ENCODE data around the gene ZNF789. TPM values are rescaled to one million over a fixed set of nuclear protein-coding genes. Genes with fewer than 3 reads are reported as not detected.
"Not testable (repeated sequence)": the region's sequence is repeated elsewhere in the genome, so short reads cannot be mapped to it uniquely, and the experiment has no call there.

ZNF789 gene
- polyA plus RNA-seq, 3 donors, result 23.5 to 64.6 (median 30.6) TPM

GRCh38 chr7:99497766-99498545 lies 25.3 kb downstream of the ZNF789 start:
- no peak for DNase-seq (ENCODE audit: extremely low read depth in 1 of 11, low read depth in 9 of 11, low spot score in 4 of 11)

- DNase-seq (ENCODE audit: extremely low read depth in 1 of 11, low read depth in 9 of 11, low spot score in 4 of 11), result no peak
Observed at GRCh38 chr7:99498546-99498944, 25.9 kb downstream of the ZNF789 start.

GRCh38 chr7:99499371-99499720 lies 26.7 kb downstream of the ZNF789 start:
- no peak for DNase-seq (ENCODE audit: extremely low read depth in 1 of 11, low read depth in 9 of 11, low spot score in 4 of 11)

GRCh38 chr7:99499721-99500636 lies 27.3 kb downstream of the ZNF789 start, which contains the start of gene ZNF394:
Gene ZNF394 (minus strand): TSS chr7:99500281. CDS start chr7:99500093, 188 bp downstream.
- DNase-seq (ENCODE audit: extremely low read depth in 1 of 11, low read depth in 9 of 11, low spot score in 4 of 11), result peak; percentile 81 to 95 (median 91)

- DNase-seq (ENCODE audit: extremely low read depth in 1 of 11, low read depth in 9 of 11, low spot score in 4 of 11), result no peak
Observed at GRCh38 chr7:99500637-99501009, 27.9 kb downstream of the ZNF789 start.

- not testable (repeated sequence) for DNase-seq (ENCODE audit: extremely low read depth in 1 of 11, low read depth in 9 of 11, low spot score in 4 of 11)
Observed at GRCh38 chr7:99501236-99501635, 28.5 kb downstream of the ZNF789 start.

GRCh38 chr7:99504281-99504602 lies 31.6 kb downstream of the ZNF789 start:
- peak in 7 of 11 donors; percentile 89 to 98 (median 96) for DNase-seq (ENCODE audit: extremely low read depth in 1 of 11, low read depth in 9 of 11, low spot score in 4 of 11)

GRCh38 chr7:99504603-99505323 lies 32.1 kb downstream of the ZNF789 start, which contains the start of gene ZKSCAN5:
Gene ZKSCAN5 (plus strand): TSS chr7:99504662. CDS start chr7:99506045, 1,383 bp downstream.
- DNase-seq (ENCODE audit: extremely low read depth in 1 of 11, low read depth in 9 of 11, low spot score in 4 of 11), result peak; percentile 85 to 98 (median 95)

- peak in 1 of 11 donors; percentile 4 for DNase-seq (ENCODE audit: extremely low read depth in 1 of 11, low read depth in 9 of 11, low spot score in 4 of 11)
Observed at GRCh38 chr7:99505324-99505662, 32.6 kb downstream of the ZNF789 start.

GRCh38 chr7:99514050-99514449 lies 41.4 kb downstream of the ZNF789 start:
- DNase-seq (ENCODE audit: extremely low read depth in 1 of 11, low read depth in 9 of 11, low spot score in 4 of 11), result no peak

- DNase-seq (ENCODE audit: extremely low read depth in 1 of 11, low read depth in 9 of 11, low spot score in 4 of 11), result no peak
Observed at GRCh38 chr7:99521399-99521798, 48.7 kb downstream of the ZNF789 start.

- DNase-seq (ENCODE audit: extremely low read depth in 1 of 11, low read depth in 9 of 11, low spot score in 4 of 11), result no peak
Observed at GRCh38 chr7:99525713-99526440, 53.2 kb downstream of the ZNF789 start.

- no peak for DNase-seq (ENCODE audit: extremely low read depth in 1 of 11, low read depth in 9 of 11, low spot score in 4 of 11)
Observed at GRCh38 chr7:99531354-99531765, 58.7 kb downstream of the ZNF789 start.

- DNase-seq (ENCODE audit: extremely low read depth in 1 of 11, low read depth in 9 of 11, low spot score in 4 of 11), result no peak
Observed at GRCh38 chr7:99535667-99536066, 63.0 kb downstream of the ZNF789 start.

Other genes with a start within 250 kb of the ZNF789 start
- under 1 TPM in 2 of 3 donors, not detected in 1; 0.01 to 0.17 TPM for gene MYH16, start 200.1 kb upstream of the ZNF789 start, polyA plus RNA-seq (ENCODE audit: insufficient read length in 3 of 3)
- 100 to 1,000 TPM; 101 to 114 (median 109) TPM for gene ARPC1A, start 147.0 kb upstream of the ZNF789 start, polyA plus RNA-seq (ENCODE audit: insufficient read length in 3 of 3)
- 10 to 100 TPM; 24.2 to 44.8 (median 35.4) TPM for gene ARPC1B, start 98.2 kb upstream of the ZNF789 start, polyA plus RNA-seq (ENCODE audit: insufficient read length in 3 of 3)
- gene PDAP1, start 64.3 kb upstream of the ZNF789 start, polyA plus RNA-seq (ENCODE audit: insufficient read length in 3 of 3), result 100 to 1,000 TPM; 137 to 171 (median 142) TPM
- 100 to 1,000 TPM; 105 to 111 (median 106) TPM for gene BUD31, start 63.9 kb upstream of the ZNF789 start, polyA plus RNA-seq (ENCODE audit: insufficient read length in 3 of 3)
- gene PTCD1, start 34.1 kb upstream of the ZNF789 start, polyA plus RNA-seq (ENCODE audit: insufficient read length in 3 of 3), result 1 to 10 TPM; 5.0 to 5.8 (median 5.6) TPM
- 10 to 100 TPM; 32.8 to 40.2 (median 37.6) TPM for gene CPSF4, start 33.9 kb upstream of the ZNF789 start, polyA plus RNA-seq (ENCODE audit: insufficient read length in 3 of 3)
- 100 to 1,000 TPM; 376 to 480 (median 463) TPM for gene ATP5MF, start 6.7 kb upstream of the ZNF789 start, polyA plus RNA-seq (ENCODE audit: insufficient read length in 3 of 3)
- 10 to 100 TPM; 13.8 to 20.3 (median 14.3) TPM for gene ZNF394, start 27.4 kb downstream of the ZNF789 start, polyA plus RNA-seq (ENCODE audit: insufficient read length in 3 of 3)
- 10 to 100 TPM; 15.3 to 18.3 (median 15.7) TPM for gene ZKSCAN5, start 31.8 kb downstream of the ZNF789 start, polyA plus RNA-seq (ENCODE audit: insufficient read length in 3 of 3)
- gene FAM200A, start 79.2 kb downstream of the ZNF789 start, polyA plus RNA-seq (ENCODE audit: insufficient read length in 3 of 3), result 10 to 100 TPM; 14.5 to 17.6 (median 15.7) TPM
- gene ZNF655, start 85.8 kb downstream of the ZNF789 start, polyA plus RNA-seq (ENCODE audit: insufficient read length in 3 of 3), result 100 to 1,000 TPM in 1 of 3 donors, 10 to 100 TPM in 2; 69.9 to 106 (median 82.0) TPM
- 1 to 10 TPM; 1.5 to 2.7 (median 2.0) TPM for gene TMEM225B, start 125.4 kb downstream of the ZNF789 start, polyA plus RNA-seq (ENCODE audit: insufficient read length in 3 of 3)
- 10 to 100 TPM; 18.5 to 21.0 (median 19.5) TPM for gene ZSCAN25, start 144.1 kb downstream of the ZNF789 start, polyA plus RNA-seq (ENCODE audit: insufficient read length in 3 of 3)
- gene CYP3A5, start 207.1 kb downstream of the ZNF789 start, polyA plus RNA-seq (ENCODE audit: insufficient read length in 3 of 3), result 1 to 10 TPM; 1.6 to 2.5 (median 2.1) TPM